ENCODE results near the gene MELTF.

The MELTF gene

GRCh38 chr3:197009532-197010019 is 20.0 kb downstream of the MELTF start:
- no peak for DNase-seq (ENCODE audit: low read depth)
- H3K4me3 ChIP-seq (ENCODE audit: low read depth, low read length) = no peak overlapping the region
- no peak for TF ChIP-seq CTCF (conservative IDR thresholded peaks at IDR 0.05; ENCODE audit: low read depth, low read length)

GRCh38 chr3:197008436-197009209 is 21.0 kb downstream of the MELTF start:
- no peak overlapping the region for H3K4me3 ChIP-seq (ENCODE audit: low read depth, low read length)
- DNase-seq (ENCODE audit: low read depth) = no peak
- TF ChIP-seq CTCF (conservative IDR thresholded peaks at IDR 0.05; ENCODE audit: low read depth, low read length) = no peak

GRCh38 chr3:197007953-197008352 is 21.7 kb downstream of the MELTF start:
- TF ChIP-seq CTCF (conservative IDR thresholded peaks at IDR 0.05; ENCODE audit: low read depth, low read length) = no peak
- no peak for DNase-seq (ENCODE audit: low read depth)
- H3K4me3 ChIP-seq (ENCODE audit: low read depth, low read length) = no peak overlapping the region

- TF ChIP-seq CTCF (conservative IDR thresholded peaks at IDR 0.05; ENCODE audit: low read depth, low read length) = no peak
- no peak for DNase-seq (ENCODE audit: low read depth)
- H3K4me3 ChIP-seq (ENCODE audit: low read depth, low read length) = no peak overlapping the region
These were observed 22.2 kb downstream of the MELTF start for GRCh38 chr3:197007296-197007940.

- TF ChIP-seq CTCF (conservative IDR thresholded peaks at IDR 0.05; ENCODE audit: low read depth, low read length) = no peak
- no peak for DNase-seq (ENCODE audit: low read depth)
- H3K4me3 ChIP-seq (ENCODE audit: low read depth, low read length) = no peak overlapping the region
These were observed 22.8 kb downstream of the MELTF start for GRCh38 chr3:197006860-197007259.

GRCh38 chr3:197006446-197006845 is 23.2 kb downstream of the MELTF start:
- DNase-seq (ENCODE audit: low read depth) = no peak
- no peak for TF ChIP-seq CTCF (conservative IDR thresholded peaks at IDR 0.05; ENCODE audit: low read depth, low read length)
- H3K4me3 ChIP-seq (ENCODE audit: low read depth, low read length) = no peak overlapping the region

All from choroid plexus epithelial cell (primary cell).